HG02973 (cell line): Measurements from ENCODE around the gene ATP5PF.
"Not testable (repeated sequence)": the region's sequence is repeated elsewhere in the genome, so short reads cannot be mapped to it uniquely, and the experiment has no call there.

Experiments used
- ATAC-seq: cut with Tn5 transposase; IDR thresholded peaks from one replicate; pipeline ENCODE4 v1.9.1; 2021; ENCODE audit warnings: moderate library complexity; ENCODE audit not compliant: unreplicated experiment

Gene ATP5PF

GRCh38 chr21:25732091-25732760 is 2.5 kb downstream of the ATP5PF start:
- no peak for ATAC-seq

- ATAC-seq, result no peak
These were observed 12.1 kb downstream of the ATP5PF start for GRCh38 chr21:25722631-25723030.

- no peak for ATAC-seq
These were observed 12.7 kb downstream of the ATP5PF start for GRCh38 chr21:25721987-25722386.

- ATAC-seq, result no peak
These were observed 17.1 kb downstream of the ATP5PF start for GRCh38 chr21:25717491-25718147.

- not testable (repeated sequence) for ATAC-seq
These were observed 20.6 kb downstream of the ATP5PF start for GRCh38 chr21:25714066-25714465.

GRCh38 chr21:25710550-25710949 is 24.2 kb downstream of the ATP5PF start:
- ATAC-seq, result no peak

GRCh38 chr21:25709684-25710265 is 24.9 kb downstream of the ATP5PF start:
- no peak for ATAC-seq

- ATAC-seq, result no peak
These were observed 26.1 kb downstream of the ATP5PF start for GRCh38 chr21:25708467-25709065.

- ATAC-seq, result no peak
These were observed 33.2 kb downstream of the ATP5PF start for GRCh38 chr21:25701529-25701928.

- no peak for ATAC-seq
These were observed 34.0 kb downstream of the ATP5PF start for GRCh38 chr21:25700741-25701140.

GRCh38 chr21:25695461-25695860 is 39.2 kb downstream of the ATP5PF start:
- ATAC-seq, result not testable (repeated sequence)

- no peak for ATAC-seq
These were observed 42.7 kb downstream of the ATP5PF start for GRCh38 chr21:25691976-25692375.

GRCh38 chr21:25689226-25689625 is 45.5 kb downstream of the ATP5PF start:
- no peak for ATAC-seq

GRCh38 chr21:25688275-25689155 is 46.2 kb downstream of the ATP5PF start:
- no peak for ATAC-seq

- ATAC-seq, result no peak
These were observed 46.9 kb downstream of the ATP5PF start for GRCh38 chr21:25687787-25688186.

GRCh38 chr21:25682382-25682781 is 52.3 kb downstream of the ATP5PF start:
- ATAC-seq, result no peak

- no peak for ATAC-seq
These were observed 58.3 kb downstream of the ATP5PF start for GRCh38 chr21:25676451-25676850.
